ENCODE results near the gene HIRA.

DNA sequence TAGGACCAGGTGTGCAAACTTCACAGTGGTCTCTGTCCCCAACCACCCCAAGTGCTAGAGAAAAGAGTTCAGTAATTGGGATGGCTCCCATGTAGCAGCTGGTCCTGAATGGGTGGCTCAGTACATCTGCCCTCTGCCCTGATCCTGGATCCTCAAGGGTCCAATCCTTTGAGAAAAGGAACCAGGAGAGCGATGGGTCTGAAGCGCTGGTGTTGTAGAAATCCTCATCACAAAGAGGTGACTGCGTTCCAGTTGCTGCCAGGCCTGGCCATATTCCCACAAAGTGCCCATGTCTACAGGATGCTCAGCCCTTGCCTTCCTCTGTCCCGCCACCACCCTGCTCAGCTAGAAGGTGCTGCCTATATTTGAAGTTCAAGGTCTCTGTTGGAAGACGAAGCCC lies 22.2 kb upstream of the HIRA start:
- TF ChIP-seq CTCF (IDR thresholded peaks at IDR 0.05) (no peak), POLR2A (IDR thresholded peaks at IDR 0.05) (no peak)
